ENCODE measurements around the gene CYTH1.

DNA sequence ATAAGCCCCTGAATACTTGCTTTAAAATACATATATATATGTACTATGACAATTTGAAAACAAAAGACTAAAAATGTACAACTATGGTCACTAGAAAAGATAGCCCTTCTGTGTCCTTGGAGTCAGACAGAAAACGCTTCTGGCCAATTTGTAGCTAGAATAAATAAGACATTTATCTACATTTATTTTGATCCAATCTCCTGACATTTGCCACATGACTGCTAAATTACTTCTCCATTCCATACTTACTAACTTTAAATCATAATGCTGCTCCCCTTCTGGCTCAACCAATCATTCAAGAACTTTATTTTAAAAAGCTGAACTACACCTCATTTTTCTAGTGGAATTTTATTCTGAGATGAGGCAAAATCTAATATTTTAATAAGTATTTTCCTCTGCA lies 65.8 kb downstream of the CYTH1 start:
- TF ChIP-seq GATA2 (IDR thresholded peaks at IDR 0.05; ENCODE audit: low read depth, low read length), result no peak
- no peak for TF ChIP-seq GATA3 (IDR thresholded peaks at IDR 0.05; ENCODE audit: low read depth, low read length)

Data from SH-SY5Y (cell line).